ENCODE data around the gene GFRA1.

Gene GFRA1

GRCh38 chr10:116024271-116024878, 248.6 kb downstream of the GFRA1 start:
- no peak for TF ChIP-seq CTCF (IDR thresholded peaks at IDR 0.05; ENCODE audit: low read depth, low read length)
- H3K4me3 ChIP-seq (ENCODE audit: low read depth, low read length) = no peak overlapping the region

GRCh38 chr10:116017405-116017804, 255.6 kb downstream of the GFRA1 start:
- no peak for TF ChIP-seq CTCF (IDR thresholded peaks at IDR 0.05; ENCODE audit: low read depth, low read length)
- no peak overlapping the region for H3K4me3 ChIP-seq (ENCODE audit: low read depth, low read length)

GRCh38 chr10:116015583-116016333, 257.2 kb downstream of the GFRA1 start:
- no peak overlapping the region for H3K4me3 ChIP-seq (ENCODE audit: low read depth, low read length)

DNA sequence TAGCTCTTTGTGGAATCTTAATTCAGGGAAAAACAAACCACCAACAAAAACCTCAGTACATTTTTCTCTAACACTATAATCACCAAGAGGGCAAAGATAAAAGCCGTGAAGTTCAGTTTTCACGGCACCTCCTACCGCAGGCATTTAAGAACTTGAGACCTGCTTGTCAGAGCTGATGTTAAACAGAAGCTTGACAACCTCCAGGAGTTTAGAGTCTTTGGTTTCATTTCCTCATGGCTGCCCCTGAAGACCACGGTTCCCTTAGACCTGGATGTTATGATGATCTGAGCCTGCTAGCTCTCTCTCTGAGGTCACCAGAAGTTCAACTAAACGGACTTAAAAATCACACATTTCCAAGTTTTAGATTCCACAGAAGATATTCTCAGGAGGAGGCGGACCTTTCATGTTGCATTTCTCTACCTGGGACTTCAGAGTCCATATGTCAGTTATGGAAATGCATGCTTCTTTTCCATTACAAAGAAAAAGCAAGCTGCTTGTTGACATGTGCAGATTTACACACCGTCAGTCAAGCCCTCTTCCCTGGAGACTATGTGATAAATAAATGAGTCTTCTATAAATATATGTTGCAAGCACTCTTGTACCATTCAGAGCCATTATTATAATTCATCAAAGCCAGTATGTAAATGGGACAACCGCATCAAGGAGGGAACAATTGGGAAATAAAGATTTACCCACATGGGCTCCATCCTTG, 258.0 kb downstream of the GFRA1 start:
- H3K4me3 ChIP-seq (ENCODE audit: low read depth, low read length) = no peak overlapping the region
- TF ChIP-seq CTCF (IDR thresholded peaks at IDR 0.05; ENCODE audit: low read depth, low read length) = no peak

More at GRCh38 chr10:116015583-116016333, 257.2 kb downstream of the GFRA1 start:
- TF ChIP-seq CTCF (IDR thresholded peaks at IDR 0.05; ENCODE audit: low read depth, low read length) = no peak

- H3K4me3 ChIP-seq (ENCODE audit: low read depth, low read length) = no peak overlapping the region
- TF ChIP-seq CTCF (IDR thresholded peaks at IDR 0.05; ENCODE audit: low read depth, low read length) = no peak
These were observed 258.7 kb downstream of the GFRA1 start for GRCh38 chr10:116014326-116014725.

DNA sequence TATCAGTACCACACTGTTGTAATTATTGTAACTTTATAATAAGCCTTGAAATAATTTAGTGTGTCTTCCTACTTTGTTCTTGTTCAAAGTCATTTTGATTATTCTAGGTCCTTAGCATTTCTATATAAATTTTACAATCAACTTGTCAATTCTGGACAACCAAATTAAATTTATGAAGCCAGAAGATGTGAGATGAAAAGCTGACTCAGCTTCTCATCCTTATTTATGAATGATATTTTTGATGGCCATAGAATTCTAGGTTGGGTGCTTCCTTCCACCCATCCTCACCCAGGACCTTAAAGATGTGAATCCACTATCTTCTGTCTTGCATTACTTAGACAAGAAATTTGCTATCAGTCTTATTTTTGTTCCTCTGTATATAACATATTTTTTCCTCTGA, 261.1 kb downstream of the GFRA1 start:
- TF ChIP-seq CTCF (IDR thresholded peaks at IDR 0.05; ENCODE audit: low read depth, low read length) = no peak

More for the DNA sequence above, 261.1 kb downstream of the GFRA1 start:
- no peak overlapping the region for H3K4me3 ChIP-seq (ENCODE audit: low read depth, low read length)
